Esophagus squamous epithelium (tissue), 5 donors: ENCODE measurements around the gene TP63. TPM values are rescaled to one million over a fixed set of nuclear protein-coding genes. Genes with fewer than 3 reads are reported as not detected.

Experiments
- DNase-seq: peaks from one replicate; lab custom pipeline; 2025; lab: John Stamatoyannopoulos, UW
- H3K27ac ChIP-seq, 4 donors: fragments of 200-600 bp; sonication (generic); one replicate each; pipeline ENCODE4 v1.5.1; 2016 to 2019; ENCODE audit warnings: mild to moderate bottlenecking in 1 of 4
- H3K27me3 ChIP-seq, 4 donors: fragments of 200-600 bp; sonication (generic); 1 replicate in 3 of 4; 2 replicates in 1 of 4; pipeline versions ENCODE4 v1.5.1 to v1.6.0; 2017 to 2021; ENCODE audit warnings: antibody characterized with exemption in 1 of 4
- H3K36me3 ChIP-seq, 3 donors: fragments of 200-600 bp; sonication (generic); one replicate each; pipeline ENCODE4 v1.5.1; 2016 to 2019
- H3K4me1 ChIP-seq, 3 donors: fragments of 200-600 bp; sonication (generic); one replicate each; pipeline ENCODE4 v1.5.1; 2017 to 2019
- H3K4me3 ChIP-seq, 4 donors: fragments of 200-600 bp; sonication (generic); 1 replicate in 3 of 4; 2 replicates in 1 of 4; pipeline ENCODE4 v1.5.1; 2016 to 2019; ENCODE audit warnings: mild to moderate bottlenecking in 2 of 4, moderate library complexity in 1 of 4
- H3K9me3 ChIP-seq, 3 donors: fragments of 200-600 bp; sonication (generic); one replicate each; pipeline ENCODE4 v1.5.1; 2016 to 2019
- POLR2A ChIP-seq, 4 donors: fragments of 450-650 bp; IDR thresholded peaks; one replicate each; pipeline ENCODE4 v1.6.1; 2017; ENCODE audit warnings: antibody characterized with exemption in 4 of 4, mild to moderate bottlenecking in 4 of 4, moderate library complexity in 3 of 4
- whole genome bisulfite sequencing, 2 donors: methylation state at CpG; one replicate each; pipeline ENCODE4 v1.1.5; 2018; 5-methylcytosine and 5-hydroxymethylcytosine counted together
- intact Hi-C: fragments of 100-400 bp; cut with DNase I; formaldehyde crosslinking; loops from one replicate; pipeline ENCODE4 v1.15.0; 2022
- total RNA-seq, 4 donors: library from RNA; depleted of rRNA; stranded (reverse); fragments of >200 nt; gene quantifications; one replicate each; pipeline ENCODE4 v1.1.0, GENCODE V29; 2016
- TF ChIP-seq, protein P1 (sequence below), 6 experiments: fragments of 450-650 bp in 4 of 6; fragments of 200-600 bp in 2 of 6; sonication (generic) in 2 of 6; IDR thresholded peaks; one replicate each; pipeline ENCODE4 v1.5.1; 2016 to 2019; ENCODE audit warnings: antibody characterized with exemption in 6 of 6, mild to moderate bottlenecking in 4 of 6, moderate library complexity in 4 of 6
- donor health status: DM: yes; HTN: yes; CAD: no.

TP63 gene
- total RNA-seq, 4 donors from 2014 or later, result 111 to 162 (median 137) TPM

GRCh38 chr3:189806171-189806951 is 175.2 kb downstream of the TP63 start:
- Histone ChIP-seq H3K9me3 (no peaks in the 10 kb centered on the region), H3K27ac (peak overlapping the region; percentile 50 to 77 (median 58)), H3K4me1 (peaks cover 10 to 55% (median 20%) of the 10 kb centered on the region in 3 donors), H3K36me3 (peaks cover 0 to 32% (median 0%) of the 10 kb centered on the region in 3 donors), H3K4me3 (no peak overlapping the region), H3K27me3 (no peaks in the 10 kb centered on the region)
- 26 to 34% methylated on average over 11 of the region's 11 CpGs for WGBS, 2 donors
- DNase-seq, result no peak
- TF ChIP-seq, protein P1, sequence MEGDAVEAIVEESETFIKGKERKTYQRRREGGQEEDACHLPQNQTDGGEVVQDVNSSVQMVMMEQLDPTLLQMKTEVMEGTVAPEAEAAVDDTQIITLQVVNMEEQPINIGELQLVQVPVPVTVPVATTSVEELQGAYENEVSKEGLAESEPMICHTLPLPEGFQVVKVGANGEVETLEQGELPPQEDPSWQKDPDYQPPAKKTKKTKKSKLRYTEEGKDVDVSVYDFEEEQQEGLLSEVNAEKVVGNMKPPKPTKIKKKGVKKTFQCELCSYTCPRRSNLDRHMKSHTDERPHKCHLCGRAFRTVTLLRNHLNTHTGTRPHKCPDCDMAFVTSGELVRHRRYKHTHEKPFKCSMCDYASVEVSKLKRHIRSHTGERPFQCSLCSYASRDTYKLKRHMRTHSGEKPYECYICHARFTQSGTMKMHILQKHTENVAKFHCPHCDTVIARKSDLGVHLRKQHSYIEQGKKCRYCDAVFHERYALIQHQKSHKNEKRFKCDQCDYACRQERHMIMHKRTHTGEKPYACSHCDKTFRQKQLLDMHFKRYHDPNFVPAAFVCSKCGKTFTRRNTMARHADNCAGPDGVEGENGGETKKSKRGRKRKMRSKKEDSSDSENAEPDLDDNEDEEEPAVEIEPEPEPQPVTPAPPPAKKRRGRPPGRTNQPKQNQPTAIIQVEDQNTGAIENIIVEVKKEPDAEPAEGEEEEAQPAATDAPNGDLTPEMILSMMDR (IDR thresholded peaks at IDR 0.05), result no peak
- TF ChIP-seq POLR2A (IDR thresholded peaks at IDR 0.05), result no peak
- intact Hi-C loops, result no loop called here

- WGBS, 2 donors, result 87 to 88% methylated on average over 26 to 29 of the region's 29 CpGs
- H3K27ac ChIP-seq, result peak overlapping the region in 1 of 4 donors; percentile 28
Observed at GRCh38 chr3:189808246-189809007, 177.2 kb downstream of the TP63 start.

GRCh38 chr3:189809583-189809982 is 178.4 kb downstream of the TP63 start:
- Histone ChIP-seq H3K9me3 (no peaks in the 10 kb centered on the region), H3K27ac (no peak overlapping the region), H3K27me3 (no peaks in the 10 kb centered on the region), H3K4me1 (peaks cover 7 to 28% (median 14%) of the 10 kb centered on the region in 3 donors), H3K36me3 (peaks cover 0 to 59% (median 0%) of the 10 kb centered on the region in 3 donors), H3K4me3 (no peak overlapping the region)
- no peak for TF ChIP-seq POLR2A (IDR thresholded peaks at IDR 0.05)
- no peak for DNase-seq
- intact Hi-C loops, result no loop called here
- WGBS, 2 donors, result 31 to 32% methylated on average over 1 of the region's 1 CpG

More at GRCh38 chr3:189808246-189809007, 177.2 kb downstream of the TP63 start:
- TF ChIP-seq, protein P1 (IDR thresholded peaks at IDR 0.05), result no peak
- TF ChIP-seq POLR2A (IDR thresholded peaks at IDR 0.05), result no peak
- no peak overlapping the region for H3K4me3 ChIP-seq
- H3K4me1 ChIP-seq, result peaks cover 7 to 39% (median 20%) of the 10 kb centered on the region in 3 donors
- no peaks in the 10 kb centered on the region for H3K9me3 ChIP-seq
- no peak for DNase-seq
- H3K27me3 ChIP-seq, result no peaks in the 10 kb centered on the region
- intact Hi-C loops, result no loop called here
- H3K36me3 ChIP-seq, result peaks cover 0 to 48% (median 0%) of the 10 kb centered on the region in 3 donors

- DNase-seq, result no peak
- Histone ChIP-seq H3K36me3 (peaks cover 0 to 57% (median 0%) of the 10 kb centered on the region in 3 donors), H3K4me3 (no peak overlapping the region), H3K27ac (peak overlapping the region in 1 of 4 donors; percentile 42), H3K27me3 (no peaks in the 10 kb centered on the region), H3K4me1 (peaks cover 0 to 20% (median 3%) of the 10 kb centered on the region in 3 donors), H3K9me3 (no peaks in the 10 kb centered on the region)
- TF ChIP-seq, protein P1 (IDR thresholded peaks at IDR 0.05), result no peak
- TF ChIP-seq POLR2A (IDR thresholded peaks at IDR 0.05), result no peak
- intact Hi-C loops, result no loop called here
- WGBS, 2 donors, result 78% methylated on average over 5 of the region's 5 CpGs
Observed at GRCh38 chr3:189812806-189813465, 181.7 kb downstream of the TP63 start.

- Histone ChIP-seq H3K4me1 (peaks cover 0 to 15% (median 3%) of the 10 kb centered on the region in 3 donors), H3K9me3 (no peaks in the 10 kb centered on the region), H3K27ac (peak overlapping the region in 1 of 4 donors; percentile 42), H3K36me3 (peaks cover 0 to 49% (median 0%) of the 10 kb centered on the region in 3 donors), H3K4me3 (no peak overlapping the region), H3K27me3 (no peaks in the 10 kb centered on the region)
- DNase-seq, result no peak
- intact Hi-C loops, result no loop called here
- WGBS, 2 donors, result 68 to 70% methylated on average over 5 to 8 of the region's 10 CpGs
- no peak for TF ChIP-seq POLR2A (IDR thresholded peaks at IDR 0.05)
- TF ChIP-seq, protein P1 (IDR thresholded peaks at IDR 0.05), result no peak
Observed at GRCh38 chr3:189813647-189814240, 182.6 kb downstream of the TP63 start.
